Spleen (tissue), 7 donors: Measurements from ENCODE around the gene NLRP1.

Experiments
- POLR2A ChIP-seq, 3 donors: fragments of 450-650 bp; IDR thresholded peaks; one replicate each; pipeline ENCODE4 v1.5.1; 2017; ENCODE audit warnings: antibody characterized with exemption in 3 of 3, mild to moderate bottlenecking in 1 of 3
- POLR2AphosphoS5 ChIP-seq, 3 donors: sonication (generic); formaldehyde crosslinking; IDR thresholded peaks; one replicate each; pipeline ENCODE4 v1.5.1; 2017; ENCODE audit warnings: antibody characterized with exemption in 3 of 3
- TF ChIP-seq, protein P1 (sequence below), 11 experiments: fragments of 200-600 bp in 7 of 11; fragments of 450-650 bp in 4 of 11; sonication (generic) in 4 of 11; IDR thresholded peaks in 8 of 11; conservative IDR thresholded peaks in 3 of 11; 1 replicate in 7 of 11; 2 replicates in 4 of 11; pipeline versions ENCODE4 v1.4.0 to v1.8.0; 2016 to 2021; ENCODE audit warnings: antibody characterized with exemption in 11 of 11, inconsistent platforms in 4 of 11, mild to moderate bottlenecking in 1 of 11
- donor health status: DM: no; HTN: no; CAD: no; lungs with moderate emphysema.
- donor health status: DM: no; HTN: no; CAD: no.
- donor health status: DM: no; HTN: no; CAD: no.

DNA sequence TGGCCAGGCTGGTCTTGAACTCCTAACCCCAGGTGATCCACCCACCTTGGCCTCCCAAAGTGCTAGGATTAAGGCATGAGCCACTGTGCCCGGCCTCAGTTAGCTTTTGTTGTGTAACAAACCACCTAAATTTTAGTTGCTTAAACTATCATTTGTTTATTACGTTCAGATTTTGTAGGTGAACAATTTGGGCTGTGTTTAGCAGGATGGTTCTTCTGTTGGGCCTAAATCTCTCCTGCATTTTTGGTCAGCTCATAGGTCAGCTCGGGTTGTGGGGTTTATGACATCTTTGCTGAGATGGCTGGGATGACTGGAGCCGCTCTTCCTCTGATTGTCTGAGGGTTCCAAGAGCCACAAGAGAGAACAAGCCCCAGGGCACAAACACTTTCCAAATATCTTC lies 21.1 kb upstream of the NLRP1 start:
- TF ChIP-seq, protein P1, sequence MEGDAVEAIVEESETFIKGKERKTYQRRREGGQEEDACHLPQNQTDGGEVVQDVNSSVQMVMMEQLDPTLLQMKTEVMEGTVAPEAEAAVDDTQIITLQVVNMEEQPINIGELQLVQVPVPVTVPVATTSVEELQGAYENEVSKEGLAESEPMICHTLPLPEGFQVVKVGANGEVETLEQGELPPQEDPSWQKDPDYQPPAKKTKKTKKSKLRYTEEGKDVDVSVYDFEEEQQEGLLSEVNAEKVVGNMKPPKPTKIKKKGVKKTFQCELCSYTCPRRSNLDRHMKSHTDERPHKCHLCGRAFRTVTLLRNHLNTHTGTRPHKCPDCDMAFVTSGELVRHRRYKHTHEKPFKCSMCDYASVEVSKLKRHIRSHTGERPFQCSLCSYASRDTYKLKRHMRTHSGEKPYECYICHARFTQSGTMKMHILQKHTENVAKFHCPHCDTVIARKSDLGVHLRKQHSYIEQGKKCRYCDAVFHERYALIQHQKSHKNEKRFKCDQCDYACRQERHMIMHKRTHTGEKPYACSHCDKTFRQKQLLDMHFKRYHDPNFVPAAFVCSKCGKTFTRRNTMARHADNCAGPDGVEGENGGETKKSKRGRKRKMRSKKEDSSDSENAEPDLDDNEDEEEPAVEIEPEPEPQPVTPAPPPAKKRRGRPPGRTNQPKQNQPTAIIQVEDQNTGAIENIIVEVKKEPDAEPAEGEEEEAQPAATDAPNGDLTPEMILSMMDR (IDR thresholded peaks at IDR 0.05 in 8 of 11, conservative IDR thresholded peaks at IDR 0.05 in 3 of 11), result no peak
- no peak for TF ChIP-seq POLR2A (IDR thresholded peaks at IDR 0.05)
- TF ChIP-seq POLR2AphosphoS5 (IDR thresholded peaks at IDR 0.05), result no peak
